SU-DHL-6 (cell line): Measurements from ENCODE around the gene SRGAP1.
"Not testable (repeated sequence)": the region's sequence is repeated elsewhere in the genome, so short reads cannot be mapped to it uniquely, and the experiment has no call there.

Experiments
- EZH2phosphoT487 ChIP-seq: fragments of 200-600 bp; sonication (generic), shearing (Covaris generic); conservative IDR thresholded peaks from 2 replicates; pipeline ENCODE4 v1.6.1; 2018; ENCODE audit warnings: mild to moderate bottlenecking, antibody characterized with exemption, low read length, moderate library complexity, mixed read lengths
- TF ChIP-seq, protein P1 (sequence below): fragments of 200-600 bp; sonication (generic); IDR thresholded peaks from one replicate; pipeline ENCODE4 v1.5.1; 2017; ENCODE audit warnings: antibody characterized with exemption, mild to moderate bottlenecking, low read length, moderate library complexity; ENCODE audit not compliant: insufficient read depth, poor library complexity, severe bottlenecking

DNA sequence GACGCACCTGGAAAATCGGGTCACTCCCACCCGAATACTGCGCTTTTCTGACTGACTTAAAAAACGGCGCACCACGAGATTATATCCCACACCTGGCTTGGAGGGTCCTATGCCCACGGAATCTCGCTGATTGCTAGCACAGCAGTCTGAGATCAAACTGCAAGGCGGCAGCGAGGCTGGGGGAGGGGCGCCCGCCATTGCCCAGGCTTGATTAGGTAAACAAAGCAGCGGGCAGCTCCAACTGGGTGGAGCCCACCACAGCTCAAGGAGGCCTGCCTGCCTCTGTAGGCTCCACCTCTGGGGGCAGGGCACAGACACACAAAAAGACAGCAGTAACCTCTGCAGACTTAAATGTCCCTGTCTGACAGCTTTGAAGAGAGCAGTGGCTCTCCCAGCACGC is 351.3 kb downstream of the SRGAP1 start:
- TF ChIP-seq, protein P1, sequence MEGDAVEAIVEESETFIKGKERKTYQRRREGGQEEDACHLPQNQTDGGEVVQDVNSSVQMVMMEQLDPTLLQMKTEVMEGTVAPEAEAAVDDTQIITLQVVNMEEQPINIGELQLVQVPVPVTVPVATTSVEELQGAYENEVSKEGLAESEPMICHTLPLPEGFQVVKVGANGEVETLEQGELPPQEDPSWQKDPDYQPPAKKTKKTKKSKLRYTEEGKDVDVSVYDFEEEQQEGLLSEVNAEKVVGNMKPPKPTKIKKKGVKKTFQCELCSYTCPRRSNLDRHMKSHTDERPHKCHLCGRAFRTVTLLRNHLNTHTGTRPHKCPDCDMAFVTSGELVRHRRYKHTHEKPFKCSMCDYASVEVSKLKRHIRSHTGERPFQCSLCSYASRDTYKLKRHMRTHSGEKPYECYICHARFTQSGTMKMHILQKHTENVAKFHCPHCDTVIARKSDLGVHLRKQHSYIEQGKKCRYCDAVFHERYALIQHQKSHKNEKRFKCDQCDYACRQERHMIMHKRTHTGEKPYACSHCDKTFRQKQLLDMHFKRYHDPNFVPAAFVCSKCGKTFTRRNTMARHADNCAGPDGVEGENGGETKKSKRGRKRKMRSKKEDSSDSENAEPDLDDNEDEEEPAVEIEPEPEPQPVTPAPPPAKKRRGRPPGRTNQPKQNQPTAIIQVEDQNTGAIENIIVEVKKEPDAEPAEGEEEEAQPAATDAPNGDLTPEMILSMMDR, result not testable (repeated sequence)
- TF ChIP-seq EZH2phosphoT487, result not testable (repeated sequence)
